ENCODE results near the gene BTN1A1.
"Not testable (repeated sequence)": the region's sequence is repeated elsewhere in the genome, so short reads cannot be mapped to it uniquely, and the experiment has no call there.

The BTN1A1 gene

GRCh38 chr6:26475823-26476729 is 24.0 kb upstream of the BTN1A1 start:
- DNase-seq: no peak

- no peak for DNase-seq
Measured at GRCh38 chr6:26476896-26477295, 23.2 kb upstream of the BTN1A1 start.

GRCh38 chr6:26477426-26477825 is 22.7 kb upstream of the BTN1A1 start:
- no peak for DNase-seq

GRCh38 chr6:26478100-26478984 is 21.8 kb upstream of the BTN1A1 start:
- DNase-seq: no peak

GRCh38 chr6:26478985-26479278 is 21.2 kb upstream of the BTN1A1 start:
- no peak for DNase-seq

GRCh38 chr6:26482338-26482737 is 17.8 kb upstream of the BTN1A1 start:
- no peak for DNase-seq

GRCh38 chr6:26483727-26484126 is 16.4 kb upstream of the BTN1A1 start:
- DNase-seq: no peak

GRCh38 chr6:26484161-26484560 is 15.9 kb upstream of the BTN1A1 start:
- no peak for DNase-seq

GRCh38 chr6:26485112-26485780 is 14.9 kb upstream of the BTN1A1 start:
- no peak for DNase-seq

GRCh38 chr6:26486358-26486757 is 13.7 kb upstream of the BTN1A1 start:
- no peak for DNase-seq

GRCh38 chr6:26487466-26487865 is 12.6 kb upstream of the BTN1A1 start:
- no peak for DNase-seq

GRCh38 chr6:26489996-26490964 is 9.8 kb upstream of the BTN1A1 start:
- no peak for DNase-seq

GRCh38 chr6:26491604-26492003 is 8.5 kb upstream of the BTN1A1 start:
- DNase-seq: no peak

- no peak for DNase-seq
Measured at GRCh38 chr6:26493258-26493657, 6.8 kb upstream of the BTN1A1 start.

GRCh38 chr6:26494117-26494516 is 6.0 kb upstream of the BTN1A1 start:
- no peak for DNase-seq

GRCh38 chr6:26495281-26495680 is 4.8 kb upstream of the BTN1A1 start:
- no peak for DNase-seq

GRCh38 chr6:26497610-26498009 is 2.5 kb upstream of the BTN1A1 start:
- no peak for DNase-seq

GRCh38 chr6:26501482-26501986 is 1.4 kb downstream of the BTN1A1 start:
- peak; percentile 33 to 44 for DNase-seq

GRCh38 chr6:26502165-26502564 is 2.1 kb downstream of the BTN1A1 start:
- DNase-seq: no peak

GRCh38 chr6:26502626-26503025 is 2.5 kb downstream of the BTN1A1 start:
- no peak for DNase-seq

- DNase-seq: no peak
Measured at GRCh38 chr6:26507658-26508057, 7.6 kb downstream of the BTN1A1 start.

GRCh38 chr6:26511033-26511432 is 10.9 kb downstream of the BTN1A1 start:
- DNase-seq: not testable (repeated sequence)
